HG03175 (cell line): ENCODE data around the gene GINS1.
A peak's percentile ranks its signal among the peaks of the same experiment; 100 is the strongest.

Experiments used
- ATAC-seq: cut with Tn5 transposase; IDR thresholded peaks from one replicate; pipeline ENCODE4 v1.9.1; 2021; ENCODE audit warnings: mild to moderate bottlenecking, moderate library complexity; ENCODE audit not compliant: unreplicated experiment

GINS1 gene

DNA sequence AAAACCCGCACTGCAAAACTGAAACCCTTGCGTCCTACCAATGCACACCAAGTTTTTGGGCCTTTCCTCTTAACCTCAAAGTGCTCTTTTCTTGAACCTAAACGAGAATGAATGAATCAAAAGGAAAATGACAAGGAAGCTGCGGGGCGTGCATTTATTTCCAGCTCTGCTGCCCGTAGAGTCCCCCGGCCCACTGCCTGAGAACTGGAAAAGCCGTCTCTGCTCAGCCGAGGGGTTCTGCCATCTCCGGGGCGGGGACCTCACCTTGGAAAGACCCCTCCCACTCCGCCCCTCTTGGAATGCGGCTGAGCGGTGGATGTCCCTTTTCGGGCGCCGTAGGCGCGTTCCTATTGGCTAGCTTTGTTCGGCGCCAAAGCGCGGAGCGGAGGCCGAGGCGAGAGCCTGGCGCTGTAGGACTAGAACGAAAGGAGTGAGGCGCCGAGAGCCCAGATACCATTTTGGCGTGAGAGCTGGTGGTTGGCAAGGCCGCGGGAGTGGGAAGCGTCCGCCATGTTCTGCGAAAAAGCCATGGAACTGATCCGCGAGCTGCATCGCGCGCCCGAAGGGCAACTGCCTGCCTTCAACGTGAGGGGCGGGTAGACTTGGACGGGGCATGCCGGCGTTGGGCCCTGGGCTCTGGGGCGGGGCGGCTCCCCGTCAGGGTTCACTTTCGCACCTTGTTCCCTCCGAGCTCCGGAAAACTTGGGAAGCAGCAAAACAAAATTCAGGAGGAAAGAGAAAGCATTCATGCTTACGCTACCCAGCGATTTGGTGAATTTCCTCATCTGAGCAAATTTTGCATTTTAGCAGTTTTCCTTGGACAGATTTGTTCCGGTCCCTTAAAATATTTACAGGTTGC is at the start of gene GINS1:
Gene GINS1, plus strand, starts transcription at position 363 of the 859 bp plus-strand sequence. Its CDS starts 148 bp downstream, at position 511.
- peak; percentile 87 for ATAC-seq

- no peak for ATAC-seq
Measured at GRCh38 chr20:25360631-25361286, 46.7 kb upstream of the GINS1 start.

DNA sequence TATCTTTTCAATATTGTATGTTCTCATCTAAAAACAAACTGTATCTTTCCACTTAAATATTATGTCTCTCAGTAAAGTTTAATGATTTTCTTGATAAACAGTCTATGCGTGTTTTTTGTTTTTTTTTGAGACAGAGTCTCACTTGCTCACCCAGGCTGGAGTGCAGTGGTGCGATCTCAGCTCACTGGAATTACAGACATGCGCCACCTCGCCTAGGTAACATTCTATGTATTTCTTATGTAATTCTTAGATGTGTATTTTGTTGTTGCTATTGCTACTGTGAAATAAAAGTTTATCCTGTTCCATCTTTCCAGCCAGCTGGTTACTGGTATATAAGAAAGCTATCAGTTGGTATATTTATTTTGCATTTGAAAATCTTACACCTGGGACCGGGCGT is 46.2 kb upstream of the GINS1 start:
- ATAC-seq: no peak

DNA sequence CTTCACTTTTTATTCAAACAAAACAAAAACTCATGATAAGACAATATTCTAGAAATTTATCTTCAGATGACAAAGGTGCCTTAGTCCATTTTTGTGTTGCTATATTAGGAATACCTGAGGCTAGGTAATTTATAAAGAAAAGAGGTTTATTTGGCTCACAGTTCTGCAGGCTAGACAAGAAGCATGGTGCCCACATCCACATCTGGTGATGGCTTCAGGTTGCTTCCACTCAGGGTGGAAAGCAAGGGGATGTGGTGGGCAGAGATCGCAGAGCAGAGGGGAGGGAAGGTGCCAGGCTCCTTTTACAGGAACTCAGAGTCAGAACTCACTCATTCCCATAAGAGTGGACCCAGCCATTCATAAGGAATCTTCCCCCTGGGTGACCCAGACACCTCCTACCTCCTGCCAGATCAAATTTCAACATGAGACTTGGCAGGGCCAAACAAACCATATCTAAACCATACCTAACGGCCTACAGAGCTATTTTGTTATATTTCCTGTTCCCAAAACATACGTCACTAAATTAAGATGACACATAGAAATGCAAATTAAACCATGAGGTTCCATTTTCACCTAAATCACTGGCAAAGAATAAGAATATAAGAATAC is 43.2 kb upstream of the GINS1 start:
- ATAC-seq: no peak

- no peak for ATAC-seq
Measured at GRCh38 chr20:25364879-25365699, 42.4 kb upstream of the GINS1 start.

DNA sequence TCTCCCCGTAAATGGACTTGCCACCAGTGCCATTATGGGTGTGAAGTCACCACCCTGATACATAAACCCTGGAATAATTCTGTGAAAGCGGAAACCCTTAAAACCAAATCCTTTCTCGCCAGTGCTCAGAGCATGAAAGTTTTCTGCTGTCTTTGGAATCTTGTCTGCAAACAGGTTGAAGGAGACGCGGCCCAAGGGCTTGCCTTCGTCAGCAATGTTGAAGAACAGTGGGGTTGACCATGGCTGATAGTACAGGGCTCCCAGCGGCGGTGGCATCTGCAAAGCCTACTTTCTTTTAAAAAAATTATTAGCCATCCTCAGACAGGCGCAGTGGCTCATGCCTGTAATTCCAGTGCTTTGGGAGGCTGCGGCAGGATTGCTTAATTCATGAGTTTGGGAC is 38.9 kb upstream of the GINS1 start:
- no peak for ATAC-seq

DNA sequence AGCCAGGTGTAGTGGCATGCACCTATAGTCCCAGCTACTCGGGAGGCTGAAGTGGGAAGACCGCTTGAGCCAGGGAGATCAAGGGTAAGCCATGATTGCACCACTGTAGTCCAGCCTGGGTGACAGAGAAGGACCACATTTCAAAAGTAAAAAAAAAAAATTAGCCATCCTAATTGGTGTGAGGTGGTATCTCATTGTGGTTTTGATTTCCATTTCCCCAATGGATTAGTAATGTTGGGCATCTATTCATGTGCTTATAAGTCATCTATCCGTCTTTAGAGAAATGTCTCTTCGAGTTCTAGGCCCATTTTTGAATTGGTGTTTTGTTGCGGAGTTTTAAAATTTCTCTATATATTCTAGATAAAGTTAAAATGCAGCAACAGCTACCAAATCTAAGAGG is 38.5 kb upstream of the GINS1 start:
- no peak for ATAC-seq

DNA sequence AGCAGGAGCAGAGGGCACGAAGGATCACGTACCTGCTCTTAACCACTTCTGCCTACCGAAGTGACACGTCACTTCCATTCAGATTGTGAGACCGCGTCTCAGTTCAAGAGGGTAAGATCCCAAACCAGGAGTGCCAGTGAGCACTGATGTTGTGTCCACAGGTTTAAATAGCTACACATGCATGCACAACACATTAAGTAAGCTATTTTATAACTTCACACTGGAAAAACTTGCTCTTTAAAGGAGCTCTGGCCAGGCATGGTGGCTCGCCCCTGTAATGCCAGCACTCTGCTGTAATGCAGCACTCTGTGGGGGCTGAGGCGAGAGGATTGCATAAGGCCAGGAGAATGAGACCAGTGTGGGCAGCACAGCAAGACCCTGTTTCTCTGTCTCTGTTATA is 37.9 kb upstream of the GINS1 start:
- ATAC-seq: no peak

DNA sequence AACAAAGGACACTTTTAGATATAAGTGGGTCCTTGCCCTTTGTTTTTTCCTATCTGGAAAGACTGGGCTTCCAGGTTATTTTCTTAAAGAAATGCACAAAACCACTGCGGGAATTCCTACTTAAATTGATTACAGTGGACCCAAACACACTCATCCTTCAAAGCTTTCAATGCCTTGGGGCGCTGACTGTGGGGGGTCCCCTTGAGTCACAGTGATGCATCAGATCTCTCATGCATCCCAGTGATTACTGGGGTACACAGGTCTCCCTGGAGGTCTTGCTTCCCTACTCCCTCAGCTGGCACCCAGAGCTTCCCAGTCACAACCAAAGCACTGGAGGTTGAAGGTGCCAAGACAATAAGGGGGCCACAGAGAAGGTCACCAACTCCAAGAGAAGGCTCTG is 37.5 kb upstream of the GINS1 start:
- ATAC-seq: no peak

DNA sequence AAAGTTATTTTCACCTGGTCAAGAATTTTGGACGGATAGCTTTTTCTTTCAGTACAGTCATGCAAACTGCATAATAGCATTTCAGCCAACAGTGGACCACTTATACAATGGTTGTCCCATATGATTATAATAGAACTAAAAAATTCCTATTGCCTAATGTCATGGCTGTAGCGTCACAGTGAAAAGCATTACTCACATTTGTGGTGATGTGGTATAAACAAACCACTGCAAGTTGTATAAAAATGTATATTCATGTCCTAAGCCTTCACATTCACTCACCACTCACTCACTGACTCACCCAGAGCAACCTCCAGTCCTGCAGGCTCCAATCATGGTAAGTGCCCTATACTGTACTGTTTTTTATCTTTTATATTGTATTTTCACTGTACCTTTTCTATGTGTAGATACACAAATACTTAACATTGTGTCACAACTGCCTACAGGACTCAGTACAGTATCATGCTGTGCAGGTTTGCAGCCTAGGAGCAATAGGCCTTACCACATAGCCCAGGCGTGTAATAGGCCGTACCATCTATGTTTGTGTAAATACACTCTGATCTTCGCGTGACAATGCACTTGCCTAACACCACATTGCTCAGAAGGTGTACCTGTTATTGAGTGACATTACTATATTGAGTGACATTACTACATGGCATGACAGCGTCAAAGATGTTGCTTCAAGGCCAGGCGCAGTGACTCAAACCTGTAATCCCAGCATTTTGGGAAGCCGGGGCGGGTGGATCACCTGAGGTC is 34.7 kb upstream of the GINS1 start:
- no peak for ATAC-seq

DNA sequence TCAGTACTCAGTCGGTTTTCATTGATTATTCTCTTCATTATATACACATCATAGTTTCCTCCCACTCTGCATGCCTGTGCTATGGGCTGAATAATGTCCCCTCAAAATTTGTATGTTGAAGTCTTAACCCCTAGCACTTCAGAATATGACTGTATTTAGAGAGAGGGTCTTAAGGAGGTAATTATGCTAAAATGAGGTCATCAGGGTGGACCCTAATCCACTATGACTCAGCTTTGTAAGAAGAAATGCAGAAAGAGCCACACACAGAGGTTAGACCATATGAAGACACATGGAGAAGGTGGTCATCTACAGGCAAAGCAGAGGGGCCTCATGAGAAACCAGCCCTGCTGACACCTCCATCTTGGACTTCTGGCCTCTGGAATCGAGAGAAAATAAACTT is 32.6 kb upstream of the GINS1 start:
- no peak for ATAC-seq

- ATAC-seq: no peak
Measured at GRCh38 chr20:25376236-25376635, 31.2 kb upstream of the GINS1 start.

- no peak for ATAC-seq
Measured at GRCh38 chr20:25376886-25377285, 30.6 kb upstream of the GINS1 start.

GRCh38 chr20:25378189-25378883 is 29.1 kb upstream of the GINS1 start:
- ATAC-seq: no peak

DNA sequence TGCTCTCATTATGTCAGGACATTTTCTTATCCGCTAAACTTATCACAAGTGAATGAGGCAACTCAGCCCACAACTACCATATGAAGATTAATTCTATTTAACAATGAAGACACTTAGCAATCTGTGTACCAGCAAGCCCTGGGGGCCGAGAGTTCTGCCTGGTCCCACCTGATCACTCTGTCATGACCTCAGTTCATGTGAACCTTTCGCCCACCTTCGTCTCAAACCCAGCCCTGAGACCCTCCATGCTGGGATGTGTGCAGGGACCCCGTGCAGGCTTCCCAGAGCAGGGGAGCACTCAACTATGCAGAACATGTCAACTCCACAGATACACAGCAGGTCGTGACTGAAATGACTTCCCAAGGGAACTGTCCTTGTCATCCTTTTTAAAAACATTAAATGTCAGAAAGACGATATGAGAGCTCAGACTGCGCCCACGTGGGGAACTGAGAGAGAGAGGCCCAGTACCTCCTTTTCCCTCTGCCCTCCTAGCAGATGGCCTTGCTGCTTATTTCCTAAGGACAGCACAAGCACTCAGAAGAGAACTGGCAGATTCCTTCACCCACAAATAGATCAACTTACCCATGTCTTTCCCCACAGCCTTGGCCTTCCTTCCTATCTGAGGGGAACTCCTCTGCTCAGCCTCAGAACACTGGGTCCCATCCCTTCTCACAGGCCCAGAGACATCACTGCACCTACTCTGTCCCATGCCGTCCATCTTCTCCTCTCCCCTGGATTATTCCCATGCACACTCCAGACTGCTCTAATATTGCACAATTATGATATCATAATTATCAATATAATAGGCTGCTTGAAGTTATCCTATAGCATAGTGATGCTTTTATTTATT is 28.4 kb upstream of the GINS1 start:
- no peak for ATAC-seq

- no peak for ATAC-seq
Measured at GRCh38 chr20:25380945-25381614, 26.4 kb upstream of the GINS1 start.

GRCh38 chr20:25382704-25383370 is 24.6 kb upstream of the GINS1 start:
- ATAC-seq: no peak

GRCh38 chr20:25389401-25389857 is 18.0 kb upstream of the GINS1 start:
- peak; percentile 1 for ATAC-seq
